ENCODE results near the gene TP63.

GRCh38 chr3:189789432-189789831 lies 158.2 kb downstream of the TP63 start:
- TF ChIP-seq, protein P1, sequence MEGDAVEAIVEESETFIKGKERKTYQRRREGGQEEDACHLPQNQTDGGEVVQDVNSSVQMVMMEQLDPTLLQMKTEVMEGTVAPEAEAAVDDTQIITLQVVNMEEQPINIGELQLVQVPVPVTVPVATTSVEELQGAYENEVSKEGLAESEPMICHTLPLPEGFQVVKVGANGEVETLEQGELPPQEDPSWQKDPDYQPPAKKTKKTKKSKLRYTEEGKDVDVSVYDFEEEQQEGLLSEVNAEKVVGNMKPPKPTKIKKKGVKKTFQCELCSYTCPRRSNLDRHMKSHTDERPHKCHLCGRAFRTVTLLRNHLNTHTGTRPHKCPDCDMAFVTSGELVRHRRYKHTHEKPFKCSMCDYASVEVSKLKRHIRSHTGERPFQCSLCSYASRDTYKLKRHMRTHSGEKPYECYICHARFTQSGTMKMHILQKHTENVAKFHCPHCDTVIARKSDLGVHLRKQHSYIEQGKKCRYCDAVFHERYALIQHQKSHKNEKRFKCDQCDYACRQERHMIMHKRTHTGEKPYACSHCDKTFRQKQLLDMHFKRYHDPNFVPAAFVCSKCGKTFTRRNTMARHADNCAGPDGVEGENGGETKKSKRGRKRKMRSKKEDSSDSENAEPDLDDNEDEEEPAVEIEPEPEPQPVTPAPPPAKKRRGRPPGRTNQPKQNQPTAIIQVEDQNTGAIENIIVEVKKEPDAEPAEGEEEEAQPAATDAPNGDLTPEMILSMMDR (IDR thresholded peaks at IDR 0.05; ENCODE audit: low read length) = no peak
- TF ChIP-seq EZH2 (IDR thresholded peaks at IDR 0.05; ENCODE audit: borderline replicate concordance, low read length) = no peak
